Measurements from ENCODE around the gene TMC1.
"Not testable (repeated sequence)": the region's sequence is repeated elsewhere in the genome, so short reads cannot be mapped to it uniquely, and the experiment has no call there.

TMC1 gene

GRCh38 chr9:72836790-72837189 is 315.4 kb downstream of the TMC1 start:
- no peak for DNase-seq

GRCh38 chr9:72839085-72839484 is 317.7 kb downstream of the TMC1 start:
- DNase-seq: no peak

GRCh38 chr9:72843520-72844439 is 322.4 kb downstream of the TMC1 start:
- no peak for DNase-seq

GRCh38 chr9:72844440-72844768 is 323.0 kb downstream of the TMC1 start:
- no peak for DNase-seq

- DNase-seq: not testable (repeated sequence)
Observed at GRCh38 chr9:72845052-72845451, 323.6 kb downstream of the TMC1 start.

DNA sequence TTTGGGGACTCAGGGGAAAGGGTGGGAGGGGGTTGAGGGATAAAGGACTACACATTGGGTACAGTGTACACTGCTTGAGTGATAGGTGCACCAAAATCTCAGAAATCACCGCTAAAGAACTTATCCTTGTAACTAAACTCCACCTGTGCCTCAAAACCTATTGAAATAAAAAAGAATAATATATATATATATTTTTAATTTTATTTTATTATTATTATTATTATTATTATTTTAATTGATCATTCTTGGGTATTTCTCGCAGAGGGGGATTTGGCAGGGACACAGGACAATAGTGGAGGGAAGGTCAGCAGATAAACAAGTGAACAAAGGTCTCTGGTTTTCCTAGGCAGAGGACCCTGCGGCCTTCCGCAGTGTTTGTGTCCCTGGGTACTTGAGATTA is 328.8 kb downstream of the TMC1 start:
- DNase-seq: not testable (repeated sequence)

DNA sequence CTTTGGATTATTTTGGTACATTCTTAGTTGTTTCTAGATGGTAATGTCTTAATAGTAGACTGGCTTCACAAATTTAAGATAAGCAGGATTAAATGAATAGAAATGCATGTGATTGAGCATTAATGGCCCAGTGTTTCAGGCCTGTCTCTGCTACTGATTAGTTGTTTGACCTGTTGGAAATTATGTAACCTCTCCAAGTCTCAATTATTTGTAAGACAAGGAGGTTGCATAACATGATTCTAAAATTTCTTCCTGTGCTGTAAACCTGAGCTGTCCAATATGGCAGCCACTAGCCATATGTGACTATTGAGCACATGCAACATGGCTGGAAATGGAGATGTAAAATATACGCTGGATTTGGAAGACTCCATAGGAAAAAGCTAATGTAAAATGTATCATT is 333.9 kb downstream of the TMC1 start:
- no peak for DNase-seq

DNA sequence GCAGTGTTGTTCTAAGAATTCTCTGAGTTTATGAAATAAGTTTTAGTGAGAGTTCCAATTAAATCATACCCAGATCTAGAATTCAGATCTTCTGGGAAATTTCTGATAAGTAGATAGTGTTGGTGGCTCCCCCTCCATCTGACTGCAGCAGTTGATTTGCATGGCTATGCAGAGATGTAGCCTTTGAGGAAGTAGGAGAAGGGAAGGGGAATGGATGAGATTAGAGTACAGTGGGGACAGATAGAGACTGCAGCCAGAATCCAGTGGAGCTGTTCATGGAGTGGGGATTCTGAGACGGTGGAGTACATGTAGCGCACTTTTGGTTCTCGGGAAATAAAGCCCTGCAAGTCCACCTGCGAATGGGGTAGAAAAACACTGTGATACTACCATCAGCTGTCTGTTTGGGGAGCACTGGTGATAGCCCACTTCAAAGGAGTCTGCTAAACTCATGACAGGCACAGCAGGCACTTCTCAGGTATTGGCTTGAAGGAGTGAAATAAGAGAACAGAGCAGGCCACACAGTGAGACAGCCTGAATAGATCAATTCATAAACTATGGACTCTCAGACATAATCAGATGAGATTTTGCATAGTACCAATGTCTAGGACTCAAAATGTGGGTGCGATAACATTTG is 334.6 kb downstream of the TMC1 start:
- DNase-seq: no peak

- DNase-seq: no peak
Observed at GRCh38 chr9:72856972-72857623, 335.7 kb downstream of the TMC1 start.

DNA sequence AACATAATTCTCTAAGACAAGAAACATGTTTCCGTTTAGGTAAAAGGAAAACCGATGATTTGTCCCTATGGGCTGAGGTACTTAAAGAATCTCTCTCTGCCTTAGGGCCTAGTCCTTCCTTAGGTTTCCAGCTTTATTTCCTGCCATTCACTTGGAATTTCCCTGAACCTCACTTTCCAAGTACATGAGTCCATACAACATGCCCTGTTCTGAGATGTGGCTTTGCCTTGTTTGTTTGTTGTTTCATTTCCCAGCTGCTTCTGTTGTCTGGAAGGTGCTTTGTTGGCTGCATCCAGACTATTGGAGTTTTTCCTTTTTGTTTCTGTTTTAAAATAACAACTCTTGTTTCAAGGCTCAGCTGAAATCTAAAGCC is 336.2 kb downstream of the TMC1 start:
- DNase-seq: no peak

GRCh38 chr9:72858089-72858912 is 336.9 kb downstream of the TMC1 start:
- DNase-seq: no peak

DNA sequence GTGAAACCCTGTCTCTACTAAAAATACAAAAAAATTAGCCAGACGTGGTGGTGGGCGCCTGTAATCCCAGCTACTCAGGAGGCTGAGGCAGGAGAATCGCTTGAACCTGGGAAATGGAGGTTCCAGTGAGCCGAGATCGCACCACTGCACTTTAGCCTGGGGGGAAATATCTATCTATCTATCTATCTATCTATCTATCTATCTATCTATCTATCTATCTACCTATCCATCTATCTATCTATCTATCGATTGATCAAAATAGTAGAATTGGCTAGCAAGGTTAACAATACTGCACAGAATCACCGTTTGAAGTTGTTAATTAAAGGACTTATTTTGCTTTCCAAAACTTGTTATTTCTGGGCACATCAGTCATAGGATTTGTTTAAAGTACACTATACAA is 341.4 kb downstream of the TMC1 start:
- DNase-seq: not testable (repeated sequence)

DNA sequence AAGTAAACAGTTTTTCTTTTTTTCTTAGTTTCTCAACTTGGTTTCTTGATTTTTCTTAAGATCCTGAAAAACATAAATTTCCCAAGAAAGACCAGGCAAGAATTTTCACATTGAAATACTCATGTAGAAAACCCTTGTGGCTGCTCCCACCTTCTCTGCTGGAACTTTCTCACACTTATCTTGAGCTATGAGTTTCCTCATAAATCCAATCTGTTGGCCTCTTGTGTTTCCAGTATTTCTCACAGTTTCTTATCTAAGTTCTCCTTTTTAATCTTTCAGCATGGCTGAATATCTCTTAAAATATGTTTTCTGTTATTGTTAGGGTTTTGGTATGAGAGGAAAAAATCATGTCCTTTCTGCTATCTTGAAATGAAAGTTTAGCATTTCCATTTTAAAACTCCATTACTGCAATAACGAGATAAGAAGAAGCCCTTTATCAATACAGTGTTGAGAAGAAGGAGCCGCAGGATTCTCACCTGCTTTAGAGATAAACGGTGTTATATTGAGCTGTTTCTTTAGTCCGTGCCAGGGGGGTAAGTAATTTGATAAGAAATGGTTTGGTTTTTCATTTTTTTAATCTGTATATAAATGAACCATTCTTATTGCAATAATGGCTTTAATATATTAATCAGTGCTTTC is 342.2 kb downstream of the TMC1 start:
- DNase-seq: no peak

DNA sequence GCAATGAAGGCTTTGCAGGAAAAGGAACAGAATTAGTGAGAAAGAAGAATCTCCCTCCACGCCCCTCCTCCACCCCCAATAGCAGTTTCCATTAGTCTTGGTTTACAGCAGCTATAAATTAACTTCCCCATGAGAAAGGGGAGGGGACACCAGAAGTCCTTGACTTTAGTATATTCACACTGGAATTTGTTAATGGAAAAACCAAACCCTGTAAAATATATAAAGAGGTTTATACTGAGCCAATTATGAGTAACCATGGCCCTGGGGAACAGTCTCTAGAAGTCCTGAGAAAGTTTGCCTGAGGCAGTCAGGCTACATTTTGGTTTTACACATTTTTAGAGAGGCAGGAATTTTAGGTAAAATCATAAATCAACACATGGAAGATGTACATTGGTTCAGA is 342.9 kb downstream of the TMC1 start:
- no peak for DNase-seq

- no peak for DNase-seq
Observed at GRCh38 chr9:72871685-72872084, 350.3 kb downstream of the TMC1 start.

GRCh38 chr9:72872718-72873117 is 351.3 kb downstream of the TMC1 start:
- no peak for DNase-seq

- no peak for DNase-seq
Observed at GRCh38 chr9:72873456-72873855, 352.0 kb downstream of the TMC1 start.

DNA sequence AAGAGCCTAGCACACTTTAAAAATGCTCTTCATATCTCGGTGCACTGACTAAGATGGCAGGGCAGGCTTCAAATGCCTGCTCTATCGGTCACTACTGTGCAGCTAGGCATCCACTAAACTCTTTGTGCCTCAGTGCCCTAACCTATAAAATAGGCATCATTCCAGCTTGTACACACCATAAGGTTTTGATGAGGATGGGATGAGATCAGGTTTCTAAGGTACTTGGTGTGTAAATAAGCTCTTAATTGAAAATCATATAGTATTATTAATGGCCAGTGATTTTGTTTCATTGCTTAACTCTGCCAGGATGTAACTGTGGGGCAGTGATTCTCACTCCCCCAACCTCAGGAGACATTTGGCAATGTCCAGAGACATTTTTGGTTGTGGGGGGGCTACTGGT is 352.9 kb downstream of the TMC1 start:
- no peak for DNase-seq

DNA sequence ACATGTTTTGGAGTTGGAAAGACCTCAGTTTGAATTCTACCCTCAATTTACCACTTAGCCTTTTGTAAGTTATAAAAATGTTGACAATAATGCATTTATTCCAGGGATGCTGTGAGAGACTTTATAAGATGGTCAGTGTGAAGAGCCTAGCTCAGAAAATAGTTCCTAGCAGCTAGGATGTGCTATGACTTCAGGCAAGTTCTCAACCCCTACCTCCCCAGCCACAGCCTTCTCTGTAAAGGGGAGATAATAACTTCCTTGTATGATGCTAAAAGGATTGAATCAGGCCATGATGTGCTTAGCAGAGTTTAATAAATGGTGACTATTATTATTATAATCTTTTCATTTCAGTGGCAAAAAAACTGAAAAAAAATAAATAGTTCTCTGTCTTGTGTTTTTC is 353.8 kb downstream of the TMC1 start:
- DNase-seq: no peak

DNA sequence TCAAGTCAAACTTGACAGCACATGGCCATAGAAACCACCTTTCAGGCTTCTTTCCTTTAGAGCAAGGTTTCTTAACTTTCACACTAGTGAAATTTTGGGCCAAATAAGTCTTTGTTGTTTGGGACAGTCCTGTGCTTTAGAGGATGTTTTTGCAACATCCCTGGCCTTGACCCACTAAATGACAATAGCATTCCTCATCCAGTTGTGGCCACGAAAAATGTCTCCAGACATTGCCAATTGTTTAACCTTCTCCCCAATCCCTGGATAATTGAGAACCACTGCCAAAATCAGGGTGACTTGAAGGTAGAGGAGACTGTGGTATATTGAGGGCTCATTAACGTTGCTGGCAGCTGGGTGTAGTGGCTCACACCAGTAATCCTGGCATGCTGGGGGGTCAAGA is 359.4 kb downstream of the TMC1 start:
- DNase-seq: no peak

DNA sequence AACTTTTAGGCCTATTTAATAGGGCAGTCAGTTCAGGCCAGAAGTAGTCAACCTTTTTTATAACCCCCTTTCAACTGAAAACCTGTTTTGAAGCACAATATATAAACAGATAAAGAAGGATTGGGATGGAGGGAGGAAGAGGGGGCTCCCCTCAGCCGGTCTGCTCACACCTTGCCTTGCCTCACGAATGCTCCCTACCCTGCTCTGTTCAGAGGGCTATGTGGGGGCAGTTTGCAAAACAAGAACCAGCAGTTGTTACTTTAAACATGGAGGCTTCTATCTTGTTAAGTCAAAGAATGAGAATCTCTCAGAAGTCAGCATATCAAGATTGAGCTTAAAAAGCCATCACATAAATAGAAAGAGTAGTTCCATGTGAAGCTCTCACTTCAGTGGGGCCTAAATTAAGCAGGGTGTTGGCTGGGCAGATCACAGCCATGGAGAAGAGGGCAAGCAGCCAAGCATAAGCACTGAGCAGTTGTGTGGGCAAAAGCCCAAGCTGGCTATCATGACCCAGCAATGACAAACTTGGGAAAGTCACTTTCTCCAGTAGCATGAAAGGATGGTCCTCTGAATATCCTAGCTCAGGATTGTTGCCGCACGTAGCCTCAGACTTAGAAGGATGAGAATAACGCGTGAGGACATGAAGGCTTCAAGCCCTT is 360.8 kb downstream of the TMC1 start:
- no peak for DNase-seq

GRCh38 chr9:72883875-72884274 is 362.5 kb downstream of the TMC1 start:
- DNase-seq: no peak
